ENCODE measurements around the gene POLR2F.

POLR2F gene

DNA sequence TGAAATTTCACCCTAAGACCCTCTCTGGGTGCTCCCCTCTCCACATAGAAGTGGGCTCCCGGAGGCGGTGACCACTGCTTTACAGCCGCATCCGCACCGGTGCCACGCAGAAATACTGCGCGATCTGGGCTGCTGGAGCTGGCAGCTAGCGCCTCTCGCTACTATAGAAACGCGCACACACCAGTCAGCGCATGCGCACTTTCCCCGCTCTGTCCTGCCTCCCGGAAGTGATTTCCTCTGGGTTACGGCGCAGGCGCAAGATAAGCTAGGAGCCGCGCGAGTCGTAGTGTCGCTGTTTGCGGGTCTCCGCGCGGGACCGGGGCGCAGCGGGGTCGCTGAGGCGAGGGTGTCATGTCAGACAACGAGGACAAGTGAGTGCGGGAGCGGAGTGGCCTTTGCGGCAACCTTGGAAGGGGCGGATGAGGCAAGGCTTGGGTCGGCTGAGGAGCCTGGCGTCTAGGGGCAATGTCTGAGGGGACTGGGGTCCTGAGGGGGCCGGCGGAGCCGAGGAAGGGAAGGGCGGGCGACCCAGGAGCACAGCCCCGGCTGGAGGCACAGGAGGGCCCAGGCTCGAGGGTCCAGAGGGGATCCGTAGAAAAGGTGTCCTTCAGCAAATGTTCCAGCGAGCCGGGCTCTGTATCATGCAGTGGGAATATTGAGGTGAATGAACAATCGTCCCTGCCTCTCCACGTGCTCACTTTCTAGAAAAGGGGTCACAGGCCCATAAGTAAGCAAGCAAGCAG lies at the start of gene POLR2F, which contains the start of gene C22orf23:
POLR2F (plus strand) TSS at position 263 of the 743 bp plus-strand sequence; CDS start at position 352, 89 bp downstream.
C22orf23 (minus strand) TSS at position 165 of the 743 bp plus-strand sequence. CDS start 452 bp downstream, outside the sequence.
- Histone ChIP-seq H3K9me3 (ENCODE audit: low read length) (no peaks in the 10 kb centered on the region), H3K4me1 (ENCODE audit: insufficient read depth, low read length) (peaks cover 15% of the 10 kb centered on the region), H3K36me3 (ENCODE audit: insufficient read depth, low read length) (peaks cover 17% of the 10 kb centered on the region), H3K27me3 (ENCODE audit: control insufficient read depth in 1 of 2, insufficient read depth in 2 of 2, low read length in 2 of 2) (no peaks in the 10 kb centered on the region), H3K27ac (ENCODE audit: low read depth, low read length) (peak within 1 kb of the TSS; percentile 71), H3K9ac (ENCODE audit: low read length) (peak within 1 kb of the TSS; percentile 92), H3K4me3 (ENCODE audit: low read depth in 1 of 2, low read length in 2 of 2) (peak within 1 kb of the TSS; percentile 96 to 98)

DNA sequence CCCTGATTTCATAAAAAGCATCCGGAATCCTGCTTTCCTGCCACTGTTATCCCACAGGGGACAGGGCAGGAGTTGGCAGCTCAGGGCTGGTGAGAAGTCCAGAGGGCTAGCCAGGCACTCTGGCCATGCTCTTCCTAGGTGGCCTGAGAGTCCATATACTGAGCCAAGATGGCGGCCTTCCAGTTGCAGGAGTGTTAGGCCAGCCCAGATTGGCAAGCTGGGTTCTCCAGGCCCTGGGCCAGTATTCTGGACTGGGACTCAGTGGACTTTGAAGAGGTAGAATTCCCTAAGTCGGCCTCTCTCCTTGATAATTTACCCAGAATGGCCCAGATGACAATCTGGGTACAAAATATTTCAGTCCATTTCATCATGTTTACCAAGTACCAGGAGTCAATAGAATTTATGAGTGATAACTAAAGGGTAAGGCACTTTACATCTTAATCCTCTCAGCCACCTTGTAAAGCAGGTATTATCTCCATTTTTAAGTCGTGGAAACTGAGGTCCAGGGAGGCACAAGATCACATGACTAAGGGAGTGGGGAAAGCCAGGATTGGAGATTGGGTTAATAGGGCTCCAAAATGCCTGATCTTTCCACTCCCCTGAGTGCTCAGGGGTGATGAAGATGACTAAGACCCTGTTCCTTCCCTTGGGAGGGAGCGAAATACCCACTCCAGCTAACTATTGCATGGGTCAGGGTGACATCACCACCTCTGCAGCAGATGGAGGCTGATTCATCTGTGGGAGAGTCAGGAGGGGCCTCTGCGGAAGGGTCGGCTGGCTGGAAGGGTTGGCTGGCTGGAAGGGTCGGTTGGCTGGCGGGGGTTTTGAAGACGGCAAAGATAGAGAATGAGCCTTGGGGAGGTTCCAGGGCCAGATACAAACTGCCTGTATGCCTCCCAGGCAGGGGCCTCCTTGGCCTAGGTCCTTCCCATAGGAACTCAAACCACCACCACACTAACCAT lies 48.6 kb upstream of the POLR2F start:
- H3K9me3 ChIP-seq (ENCODE audit: low read length): no peaks in the 10 kb centered on the region
- H3K27me3 ChIP-seq (ENCODE audit: control insufficient read depth in 1 of 2, insufficient read depth in 2 of 2, low read length in 2 of 2): no peaks in the 10 kb centered on the region
- peak overlapping the region; percentile 92 for H3K27ac ChIP-seq (ENCODE audit: low read depth, low read length)
- no peaks in the 10 kb centered on the region for H3K36me3 ChIP-seq (ENCODE audit: insufficient read depth, low read length)
- H3K4me1 ChIP-seq (ENCODE audit: insufficient read depth, low read length): peaks cover 23% of the 10 kb centered on the region
- H3K9ac ChIP-seq (ENCODE audit: low read length): no peak overlapping the region
- H3K4me3 ChIP-seq (ENCODE audit: low read depth in 1 of 2, low read length in 2 of 2): peak overlapping the region in 1 of 2 donors; percentile 55

DNA sequence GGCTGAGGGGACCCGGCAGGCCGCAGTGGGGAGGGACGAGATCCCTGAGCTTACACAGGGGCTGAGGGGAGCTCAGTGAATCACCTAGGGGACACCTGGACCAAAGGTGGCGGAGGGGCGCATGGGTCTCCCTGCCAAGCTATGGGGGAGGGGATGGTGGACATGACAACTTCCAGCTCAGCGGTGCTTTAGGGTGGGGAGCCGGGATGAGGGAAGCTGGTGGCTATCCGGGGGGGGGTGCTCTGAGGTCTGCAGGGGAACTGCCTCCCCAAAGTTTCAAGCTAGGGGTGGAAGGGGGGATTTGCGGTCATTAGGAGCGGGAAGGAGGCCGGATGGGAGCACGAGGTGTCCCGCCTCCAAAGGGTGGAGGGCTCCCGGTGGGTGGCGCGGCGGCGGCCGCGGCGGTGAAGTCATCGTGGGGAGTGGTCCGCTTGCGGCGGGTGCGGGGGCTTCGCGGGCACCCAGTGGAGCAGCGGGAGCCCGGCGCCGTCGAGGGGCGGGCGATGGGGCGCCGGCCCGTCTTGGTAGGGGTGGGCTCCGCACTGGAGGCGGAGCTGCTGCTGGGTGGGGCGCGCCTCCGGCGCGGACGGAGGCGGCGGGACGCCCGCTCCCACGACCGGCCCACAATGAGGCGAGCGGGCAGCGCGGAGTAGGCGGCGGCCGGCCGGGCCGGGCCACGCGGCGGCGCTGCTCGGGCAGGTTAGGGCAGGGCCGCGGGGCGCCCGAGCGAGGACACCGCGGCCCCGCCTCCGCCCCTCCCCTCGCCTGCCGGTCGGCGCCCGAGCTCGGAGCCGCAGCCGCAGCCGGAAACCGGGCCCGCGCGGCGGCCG lies 47.8 kb upstream of the POLR2F start, which contains the start of gene MICALL1:
MICALL1 (plus strand) TSS at position 764 of the 830 bp plus-strand sequence. CDS start 126 bp downstream, outside the sequence.
- Histone ChIP-seq H3K27me3 (ENCODE audit: control insufficient read depth in 1 of 2, insufficient read depth in 2 of 2, low read length in 2 of 2) (no peaks in the 10 kb centered on the region), H3K27ac (ENCODE audit: low read depth, low read length) (peak within 1 kb of the TSS; percentile 93), H3K4me1 (ENCODE audit: insufficient read depth, low read length) (peaks cover 32% of the 10 kb centered on the region), H3K4me3 (ENCODE audit: low read depth in 1 of 2, low read length in 2 of 2) (peak within 1 kb of the TSS; percentile 54 to 78), H3K9ac (ENCODE audit: low read length) (peak within 1 kb of the TSS; percentile 65), H3K36me3 (ENCODE audit: insufficient read depth, low read length) (no peaks in the 10 kb centered on the region), H3K9me3 (ENCODE audit: low read length) (no peaks in the 10 kb centered on the region)

DNA sequence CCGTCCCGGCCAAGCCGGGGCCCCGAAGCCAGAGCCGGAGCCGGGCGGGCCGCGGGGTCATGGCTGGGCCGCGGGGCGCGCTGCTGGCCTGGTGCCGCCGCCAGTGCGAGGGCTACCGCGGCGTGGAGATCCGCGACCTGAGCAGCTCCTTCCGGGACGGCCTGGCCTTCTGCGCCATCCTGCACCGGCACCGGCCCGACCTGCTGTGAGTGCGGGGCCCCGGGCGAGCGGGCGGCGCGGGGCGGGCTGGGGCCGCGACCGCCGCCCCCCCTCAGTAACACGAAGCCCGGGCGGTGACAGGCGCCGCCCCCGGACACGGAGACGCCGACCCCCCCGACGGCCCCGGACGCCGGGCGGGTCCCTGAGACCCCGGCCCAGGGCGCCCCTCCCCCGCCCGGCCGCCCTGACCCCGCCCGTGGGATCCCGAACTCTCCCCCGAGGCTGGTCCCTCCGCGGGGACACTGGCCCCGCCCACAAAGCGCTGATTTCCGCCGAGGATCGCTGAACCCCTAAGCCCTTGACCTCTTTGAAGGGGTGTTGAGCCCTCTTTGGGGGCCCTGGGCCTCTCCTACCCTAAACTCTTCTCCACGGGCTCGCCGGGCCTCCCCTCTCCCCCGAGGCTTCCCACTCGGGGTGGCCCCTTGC lies 47.0 kb upstream of the POLR2F start:
- H3K4me1 ChIP-seq (ENCODE audit: insufficient read depth, low read length): peaks cover 39% of the 10 kb centered on the region
- H3K9ac ChIP-seq (ENCODE audit: low read length): peak overlapping the region; percentile 65

DNA sequence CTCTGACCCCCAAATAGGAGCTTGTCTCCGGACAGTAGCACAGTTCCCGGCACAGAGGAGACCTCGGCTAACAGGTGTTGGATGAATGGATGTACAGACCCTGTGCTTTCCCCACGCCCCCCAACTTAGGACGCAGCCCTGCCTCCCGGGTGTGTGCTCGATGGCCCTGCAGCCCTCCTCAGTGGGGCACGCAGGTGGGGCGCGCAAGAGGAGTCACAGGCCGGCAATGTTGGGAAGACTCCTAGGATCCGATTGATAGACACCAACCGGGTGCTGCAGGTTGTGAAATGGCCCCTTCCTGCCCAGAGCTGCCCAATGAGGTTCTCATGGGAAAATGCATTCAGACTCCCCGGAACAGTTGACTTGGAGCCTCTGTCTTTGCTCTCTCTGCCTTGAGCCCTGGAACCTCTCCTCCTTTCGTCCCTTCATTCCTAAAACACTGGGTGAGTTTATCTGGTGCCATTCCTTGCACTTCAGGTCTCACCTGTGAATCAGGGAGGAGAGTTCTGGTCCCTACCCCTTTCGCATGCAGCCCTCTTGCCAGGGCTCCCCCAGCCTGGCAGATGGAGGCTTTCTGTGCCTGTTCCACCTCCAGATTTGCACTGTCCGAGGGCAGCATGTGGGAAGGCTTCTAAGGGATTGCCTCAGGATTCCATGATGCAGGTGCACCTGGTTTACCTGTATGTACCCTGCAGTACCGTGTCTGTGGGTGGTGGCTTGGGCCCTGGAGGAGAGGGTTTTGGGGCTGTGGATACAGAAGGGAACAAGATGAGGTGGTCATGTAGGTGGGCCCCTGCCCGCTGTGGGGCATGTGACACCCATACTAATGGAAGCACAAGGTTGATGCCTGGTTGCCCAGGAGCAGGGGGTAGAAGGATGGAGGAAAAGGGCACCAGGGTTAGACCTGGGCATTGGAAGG lies 46.2 kb upstream of the POLR2F start:
- Histone ChIP-seq H3K36me3 (ENCODE audit: insufficient read depth, low read length) (no peaks in the 10 kb centered on the region), H3K27ac (ENCODE audit: low read depth, low read length) (peak overlapping the region; percentile 93), H3K4me3 (ENCODE audit: low read depth in 1 of 2, low read length in 2 of 2) (peak overlapping the region; percentile 38 to 78), H3K9me3 (ENCODE audit: low read length) (no peaks in the 10 kb centered on the region), H3K27me3 (ENCODE audit: control insufficient read depth in 1 of 2, insufficient read depth in 2 of 2, low read length in 2 of 2) (no peaks in the 10 kb centered on the region), H3K9ac (ENCODE audit: low read length) (peak overlapping the region; percentile 65), H3K4me1 (ENCODE audit: insufficient read depth, low read length) (peaks cover 48% of the 10 kb centered on the region)

More for the DNA sequence above, 47.0 kb upstream of the POLR2F start:
- H3K36me3 ChIP-seq (ENCODE audit: insufficient read depth, low read length): no peaks in the 10 kb centered on the region
- peak overlapping the region; percentile 93 for H3K27ac ChIP-seq (ENCODE audit: low read depth, low read length)
- H3K9me3 ChIP-seq (ENCODE audit: low read length): no peaks in the 10 kb centered on the region
- H3K4me3 ChIP-seq (ENCODE audit: low read depth in 1 of 2, low read length in 2 of 2): peak overlapping the region; percentile 38 to 78
- H3K27me3 ChIP-seq (ENCODE audit: control insufficient read depth in 1 of 2, insufficient read depth in 2 of 2, low read length in 2 of 2): no peaks in the 10 kb centered on the region

DNA sequence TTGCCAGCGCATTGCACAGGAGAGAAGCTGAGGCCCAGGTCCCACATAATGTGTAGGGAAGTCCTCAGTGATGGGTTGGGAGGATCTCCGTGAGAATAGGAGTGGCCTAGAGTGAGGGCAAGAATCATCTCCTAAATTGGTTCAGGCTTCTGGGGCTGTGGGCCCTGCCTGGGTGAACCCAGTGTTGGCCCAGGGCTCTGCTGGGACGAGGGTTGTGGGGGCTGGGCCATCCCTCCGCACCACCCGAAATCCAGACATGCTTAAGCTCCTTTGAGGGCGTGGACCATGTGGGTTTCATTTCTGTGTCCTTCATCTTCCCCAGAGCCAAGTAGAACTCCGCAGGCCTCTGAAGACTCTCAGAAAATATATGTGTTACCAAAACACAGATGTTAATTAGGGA lies 43.7 kb upstream of the POLR2F start:
- Histone ChIP-seq H3K27ac (ENCODE audit: low read depth, low read length) (peak overlapping the region; percentile 83), H3K9me3 (ENCODE audit: low read length) (no peaks in the 10 kb centered on the region), H3K9ac (ENCODE audit: low read length) (peak overlapping the region; percentile 46), H3K4me1 (ENCODE audit: insufficient read depth, low read length) (peaks cover 48% of the 10 kb centered on the region), H3K4me3 (ENCODE audit: low read depth in 1 of 2, low read length in 2 of 2) (no peak overlapping the region), H3K36me3 (ENCODE audit: insufficient read depth, low read length) (peaks cover 11% of the 10 kb centered on the region), H3K27me3 (ENCODE audit: control insufficient read depth in 1 of 2, insufficient read depth in 2 of 2, low read length in 2 of 2) (no peaks in the 10 kb centered on the region)

DNA sequence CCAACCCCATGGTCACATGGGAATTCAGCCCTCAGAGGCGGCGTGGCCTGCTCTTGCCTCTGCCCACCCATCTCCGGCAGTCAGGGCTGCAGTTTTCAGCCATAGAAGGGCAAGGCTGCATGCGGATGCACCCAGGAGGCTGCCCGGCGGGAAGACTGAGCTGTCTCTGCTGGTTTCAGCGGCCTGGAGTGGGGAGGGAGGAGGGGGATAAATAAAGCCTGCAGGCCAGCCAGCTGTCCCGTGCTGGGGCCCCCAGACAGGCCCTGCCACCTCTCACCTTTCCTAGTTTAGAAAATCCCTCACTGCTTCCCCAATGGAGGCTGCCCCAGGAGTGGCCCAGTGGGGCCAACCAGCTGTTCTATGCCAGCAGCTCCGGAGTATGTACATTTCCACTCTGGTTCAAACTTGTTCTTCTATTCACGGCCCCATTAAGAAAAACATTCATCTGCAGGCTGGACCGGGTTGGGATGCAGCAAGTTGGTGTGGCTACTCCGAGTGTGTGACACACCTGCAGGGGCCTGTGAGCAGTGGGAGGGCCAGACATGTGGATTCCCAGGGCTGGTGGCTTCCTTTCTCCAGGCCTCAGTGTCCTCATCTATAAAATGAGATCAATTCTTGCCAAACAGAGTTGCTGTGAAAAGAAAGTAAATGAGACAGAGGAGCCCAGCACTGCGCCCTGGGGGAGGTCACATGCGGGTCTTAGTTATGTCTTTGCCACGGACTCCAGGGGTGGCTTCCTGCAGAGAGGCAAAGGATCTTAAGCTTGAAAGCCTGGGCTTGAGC lies 42.4 kb upstream of the POLR2F start:
- H3K4me3 ChIP-seq (ENCODE audit: low read depth in 1 of 2, low read length in 2 of 2): no peak overlapping the region
- no peaks in the 10 kb centered on the region for H3K9me3 ChIP-seq (ENCODE audit: low read length)
- peak overlapping the region; percentile 83 for H3K27ac ChIP-seq (ENCODE audit: low read depth, low read length)
- peaks cover 42% of the 10 kb centered on the region for H3K4me1 ChIP-seq (ENCODE audit: insufficient read depth, low read length)
- H3K9ac ChIP-seq (ENCODE audit: low read length): peak overlapping the region; percentile 5
- peaks cover 23% of the 10 kb centered on the region for H3K36me3 ChIP-seq (ENCODE audit: insufficient read depth, low read length)
- H3K27me3 ChIP-seq (ENCODE audit: control insufficient read depth in 1 of 2, insufficient read depth in 2 of 2, low read length in 2 of 2): no peaks in the 10 kb centered on the region

DNA sequence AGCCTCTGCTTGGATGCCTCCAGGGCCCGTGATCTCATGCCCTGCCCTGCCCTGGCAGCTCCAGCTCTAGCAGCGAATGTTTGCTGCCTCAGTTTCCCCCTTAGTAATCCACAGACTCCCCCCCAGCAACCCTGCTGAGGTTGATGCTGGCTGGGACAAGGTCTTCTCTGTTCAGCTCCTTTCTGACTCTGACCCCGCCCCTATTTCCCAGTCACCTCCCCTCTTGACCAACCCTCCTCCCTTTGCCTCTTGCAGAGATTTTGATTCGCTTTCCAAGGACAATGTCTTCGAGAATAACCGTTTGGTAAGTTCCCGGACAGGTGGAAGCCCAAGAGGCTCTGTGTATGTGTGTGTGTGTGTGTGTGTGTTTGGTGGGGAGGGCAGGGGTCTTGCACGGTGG lies 41.8 kb upstream of the POLR2F start:
- Histone ChIP-seq H3K4me3 (ENCODE audit: low read depth in 1 of 2, low read length in 2 of 2) (peak overlapping the region in 1 of 2 donors; percentile 11), H3K27ac (ENCODE audit: low read depth, low read length) (peak overlapping the region; percentile 83), H3K4me1 (ENCODE audit: insufficient read depth, low read length) (peaks cover 47% of the 10 kb centered on the region), H3K27me3 (ENCODE audit: control insufficient read depth in 1 of 2, insufficient read depth in 2 of 2, low read length in 2 of 2) (no peaks in the 10 kb centered on the region), H3K36me3 (ENCODE audit: insufficient read depth, low read length) (peaks cover 29% of the 10 kb centered on the region), H3K9me3 (ENCODE audit: low read length) (no peaks in the 10 kb centered on the region), H3K9ac (ENCODE audit: low read length) (peak overlapping the region; percentile 5)

DNA sequence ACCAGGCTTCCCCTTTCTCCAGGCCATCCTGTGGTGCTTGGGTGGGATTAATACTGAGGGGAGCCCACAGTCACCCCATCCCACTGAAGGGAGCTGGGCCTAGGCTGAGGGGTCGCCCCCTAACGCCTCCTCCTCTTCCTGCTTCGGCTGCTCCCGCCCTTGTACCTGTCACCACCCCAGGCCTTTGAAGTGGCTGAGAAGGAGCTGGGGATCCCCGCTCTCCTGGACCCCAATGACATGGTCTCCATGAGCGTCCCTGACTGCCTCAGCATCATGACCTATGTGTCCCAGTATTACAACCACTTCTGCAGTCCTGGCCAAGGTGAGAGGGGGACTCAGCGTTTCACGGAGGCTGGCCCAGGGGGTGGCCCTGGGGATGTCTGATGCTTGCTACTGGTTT lies 41.3 kb upstream of the POLR2F start:
- H3K9ac ChIP-seq (ENCODE audit: low read length): peak overlapping the region; percentile 5
- peak overlapping the region in 1 of 2 donors; percentile 11 for H3K4me3 ChIP-seq (ENCODE audit: low read depth in 1 of 2, low read length in 2 of 2)
- peaks cover 34% of the 10 kb centered on the region for H3K36me3 ChIP-seq (ENCODE audit: insufficient read depth, low read length)
- H3K27me3 ChIP-seq (ENCODE audit: control insufficient read depth in 1 of 2, insufficient read depth in 2 of 2, low read length in 2 of 2): no peaks in the 10 kb centered on the region
- H3K4me1 ChIP-seq (ENCODE audit: insufficient read depth, low read length): peaks cover 47% of the 10 kb centered on the region
- no peaks in the 10 kb centered on the region for H3K9me3 ChIP-seq (ENCODE audit: low read length)
- H3K27ac ChIP-seq (ENCODE audit: low read depth, low read length): peak overlapping the region; percentile 83

Data from muscle layer of colon (tissue), 2 donors.